ENCODE measurements around the gene PLA2G4D. TPM values are rescaled to one million over a fixed set of nuclear protein-coding genes. Genes with fewer than 3 reads are reported as not detected.

PLA2G4D gene
- total and polyA plus RNA-seq, 2 donors (not counting 3 experiments of a cell fraction or from before 2014, with no cell fraction given), result not detected

GRCh38 chr15:42062284-42062806 lies 32.0 kb downstream of the PLA2G4D start:
- Histone ChIP-seq H3K9me1 (replicated peaks; ENCODE audit: control insufficient read depth, extremely low read depth, insufficient read depth, low read length) (no peaks in the 10 kb centered on the region), H3K79me2 (ENCODE audit: control insufficient read depth, insufficient read depth, low read length) (no peaks in the 10 kb centered on the region), H3K4me2 (ENCODE audit: insufficient read depth, low read length) (no peak overlapping the region), H3K27me3 (ENCODE audit: control insufficient read depth in 2 of 2, insufficient read depth in 2 of 2, low read length in 2 of 2) (peaks cover 0 to 4% of the 10 kb centered on the region in 2 experiments), H3K9me3 (replicated peaks; ENCODE audit: control insufficient read depth, insufficient read depth, low read length) (no peaks in the 10 kb centered on the region), H3K4me3 (replicated peaks in 1 of 3; ENCODE audit: insufficient read depth in 1 of 3, low read depth in 1 of 3, low read length in 3 of 3) (no peak overlapping the region), H4K20me1 (replicated peaks; ENCODE audit: control insufficient read depth, extremely low read depth, insufficient read depth, low read length) (no peaks in the 10 kb centered on the region), H3K4me1 (ENCODE audit: control insufficient read depth, extremely low read depth, insufficient read depth, low read length) (no peaks in the 10 kb centered on the region), H2AFZ (ENCODE audit: low read depth, low read length) (no peak overlapping the region), H3K9ac (replicated peaks; ENCODE audit: extremely low read depth, insufficient read depth, low read length) (no peak overlapping the region), H3K27ac (ENCODE audit: insufficient read depth, low read depth, low read length) (no peak overlapping the region), H3K36me3 (ENCODE audit: control insufficient read depth in 2 of 2, extremely low read depth in 1 of 2, insufficient read depth in 2 of 2, low read length in 2 of 2) (no peaks in the 10 kb centered on the region)
- dilution Hi-C loops (cut with MboI; ENCODE audit: extremely low pct_ligation_motif_present, low sequenced_read_pairs), result no loop called here
- ChIA-PET CTCF (interaction anchor here (0.6 to 6.2 kb wide), 7 partner anchors 22 to 76 kb away, joined by 3 to 56 read pairs (median 5); no protein-coding TSS in a partner anchor), POLR2A (no interaction called here)
- DNase-seq (ENCODE audit: low read depth, low spot score) (no peak), FAIRE-seq (no peak)
- no peak for TF ChIP-seq JUN (IDR thresholded peaks at IDR 0.05; ENCODE audit: borderline replicate concordance, insufficient read depth, insufficient read length, low read depth)
- no peak for TF ChIP-seq MAX (IDR thresholded peaks at IDR 0.05; ENCODE audit: insufficient read depth, insufficient read length)
- no peak for TF ChIP-seq EZH2 (IDR thresholded peaks at IDR 0.05; ENCODE audit: borderline replicate concordance, low read depth, low read length, severe bottlenecking)
- no peak for TF ChIP-seq POLR2AphosphoS5 (IDR thresholded peaks at IDR 0.05; ENCODE audit: insufficient read depth, low read depth, low read length)
- TF ChIP-seq GATA2 (IDR thresholded peaks at IDR 0.05; ENCODE audit: insufficient read depth, insufficient read length, low read depth, low read length), result no peak
- TF ChIP-seq FOS (IDR thresholded peaks at IDR 0.05; ENCODE audit: borderline replicate concordance, insufficient read depth, low read length), result no peak
- TF ChIP-seq MYC (IDR thresholded peaks at IDR 0.05; ENCODE audit: low read depth, low read length), result no peak
- no peak for TF ChIP-seq POLR2A (IDR thresholded peaks at IDR 0.05; ENCODE audit: low read depth, low read length)
- TF ChIP-seq CTCF (IDR thresholded peaks at IDR 0.05; ENCODE audit: extremely low read depth in 1 of 2, insufficient read depth in 1 of 2, low read depth in 1 of 2, low read length in 2 of 2), result no peak
- intact Hi-C loops (cut with micrococcal nuclease), result no loop called here
- no TSS peak for BruUV-seq (replicated peaks)
